ENCODE results near the gene PLXNB3. TPM values are rescaled to one million over a fixed set of nuclear protein-coding genes. Genes with fewer than 3 reads are reported as not detected.
A peak's percentile ranks its signal among the peaks of the same experiment; 100 is the strongest.

The PLXNB3 gene
- total and polyA plus RNA-seq, 2 of the 13 experiments (the other 11 are each of a cell fraction or from before 2014, with no cell fraction given), result 3.0 to 6.9 TPM

GRCh38 chrX:153765138-153766079 is 1.4 kb downstream of the PLXNB3 start (continued):
- TF ChIP-seq FOXA3 (CRISPR knock-in tag; IDR thresholded peaks at IDR 0.05) (peak; percentile 52; the same call in 1 of the 2 replicates), SOX6 (IDR thresholded peaks at IDR 0.05) (no peak), SOX6 (CRISPR knock-in tag; IDR thresholded peaks at IDR 0.05) (peak; percentile 25; the same call in 1 of the 2 replicates), SAP130 (CRISPR knock-in tag; IDR thresholded peaks at IDR 0.05; ENCODE audit: low read depth) (peak; percentile 49), SOX13 (IDR thresholded peaks at IDR 0.05) (no peak), SOX13 (CRISPR knock-in tag; conservative IDR thresholded peaks at IDR 0.05 in 1 of 2, IDR thresholded peaks at IDR 0.05 in 1 of 2) (peak in 1 of 2 experiments; percentile 42; a peak in 1 of 4 replicates)

GRCh38 chrX:153766098-153766817 is 2.2 kb downstream of the PLXNB3 start:
- Histone ChIP-seq H3K9ac (ENCODE audit: insufficient read depth, low read depth, low read length) (peak overlapping the region; percentile 54), H3K36me3 (replicated peaks in 1 of 2; ENCODE audit: control insufficient read depth in 1 of 2, insufficient read depth in 2 of 2, low read length in 2 of 2) (no peaks in the 10 kb centered on the region), H3K27ac (ENCODE audit: extremely low read length, insufficient read depth, low read length) (peak overlapping the region; percentile 13), H3K27me3 (ENCODE audit: control insufficient read depth in 1 of 2, insufficient read depth in 2 of 2, low read length in 2 of 2) (no peaks in the 10 kb centered on the region), H3K4me2 (ENCODE audit: low read depth, low read length) (peak overlapping the region; percentile 78), H3K79me2 (ENCODE audit: insufficient read depth, low read length) (no peaks in the 10 kb centered on the region), H3K4me3 (replicated peaks in 1 of 3; ENCODE audit: insufficient read depth in 1 of 3, low read depth in 2 of 3, low read length in 3 of 3) (peak overlapping the region; percentile 1 to 66 (median 53); a peak in 4 of 6 replicates), H4K20me1 (ENCODE audit: insufficient read depth, low read length) (no peaks in the 10 kb centered on the region), H2AFZ (ENCODE audit: low read length) (no peak overlapping the region), H3K9me3 (ENCODE audit: low read length) (no peaks in the 10 kb centered on the region), H3K4me1 (ENCODE audit: insufficient read depth, low read length) (peaks cover 37% of the 10 kb centered on the region)
- 23% methylated on average over 12 of the region's 21 CpGs for WGBS (ENCODE audit: low lambda C conversion rate)
- DNase-seq (ENCODE audit: low spot score), result peak; percentile 48
- no TSS peak for BruUV-seq (replicated peaks)
- peak; percentile 37 for ATAC-seq
- FAIRE-seq, result no peak
- intact Hi-C loops (cut with micrococcal nuclease; ENCODE audit: unreplicated experiment) (loop anchor here (10.0 kb wide), 1 partner anchor 179 kb away; the partner anchor contains the start of gene RENBP), in situ Hi-C loops (cut with HindIII; ENCODE audit: extremely low pct_ligation_motif_present, low pct_unique_long_range_greater_than_20kb) (no loop called here)
- CTCF ChIA-PET (ENCODE audit: low intra/inter-chr PET ratio, low total read pairs), result no interaction called here
- POLR2A ChIA-PET, result interaction anchor here (0.8 to 2.2 kb wide), 6 partner anchors 28 to 201 kb away, joined by 3 to 11 read pairs (median 4); partner anchors contain the start of genes IDH3G, SLC6A8 and SSR4
- no peak for TF ChIP-seq ZSCAN12 (CRISPR knock-in tag; IDR thresholded peaks at IDR 0.05)
- no peak for TF ChIP-seq TOE1 (CRISPR knock-in tag; IDR thresholded peaks at IDR 0.05)
- no peak for TF ChIP-seq HNRNPUL1 (IDR thresholded peaks at IDR 0.05; ENCODE audit: low read depth, low read length)
- no peak for TF ChIP-seq ZNF607 (CRISPR knock-in tag; IDR thresholded peaks at IDR 0.05; ENCODE audit: borderline replicate concordance)
- TF ChIP-seq YEATS4 (CRISPR knock-in tag; IDR thresholded peaks at IDR 0.05; ENCODE audit: borderline replicate concordance), result no peak
- TF ChIP-seq PCBP1 (IDR thresholded peaks at IDR 0.05; ENCODE audit: borderline replicate concordance, low read depth, low read length), result 0 out of 2 replicates have a peak, but pooled peaks have one; percentile 2
- no peak for TF ChIP-seq NFKB2 (CRISPR knock-in tag; IDR thresholded peaks at IDR 0.05; ENCODE audit: borderline replicate concordance)
- no peak for TF ChIP-seq SKIL (CRISPR knock-in tag; IDR thresholded peaks at IDR 0.05; ENCODE audit: borderline replicate concordance)
- TF ChIP-seq JUN (CRISPR knock-in tag; IDR thresholded peaks at IDR 0.05), result no peak
- no peak for TF ChIP-seq YEATS2 (CRISPR knock-in tag; IDR thresholded peaks at IDR 0.05; ENCODE audit: borderline replicate concordance)
- TF ChIP-seq HDAC1 (CRISPR knock-in tag; IDR thresholded peaks at IDR 0.05), result no peak

Data from HepG2 (cell line).